Activated T-cell treated with anti-CD3 and anti-CD28 coated beads for 48 hours (primary cell): ENCODE measurements around the gene GLS.
"Not testable (repeated sequence)": the region's sequence is repeated elsewhere in the genome, so short reads cannot be mapped to it uniquely, and the experiment has no call there.

Source experiments
- DNase-seq: peaks from one replicate; pipeline ENCODE4 v3.0.0-alpha.2; 2020; ENCODE audit warnings: low read depth

The GLS gene

GRCh38 chr2:190935054-190935453 is 54.4 kb downstream of the GLS start:
- DNase-seq = no peak

GRCh38 chr2:190938771-190939335 is 58.2 kb downstream of the GLS start:
- no peak for DNase-seq

GRCh38 chr2:190940454-190940853 is 59.8 kb downstream of the GLS start:
- DNase-seq = no peak

DNA sequence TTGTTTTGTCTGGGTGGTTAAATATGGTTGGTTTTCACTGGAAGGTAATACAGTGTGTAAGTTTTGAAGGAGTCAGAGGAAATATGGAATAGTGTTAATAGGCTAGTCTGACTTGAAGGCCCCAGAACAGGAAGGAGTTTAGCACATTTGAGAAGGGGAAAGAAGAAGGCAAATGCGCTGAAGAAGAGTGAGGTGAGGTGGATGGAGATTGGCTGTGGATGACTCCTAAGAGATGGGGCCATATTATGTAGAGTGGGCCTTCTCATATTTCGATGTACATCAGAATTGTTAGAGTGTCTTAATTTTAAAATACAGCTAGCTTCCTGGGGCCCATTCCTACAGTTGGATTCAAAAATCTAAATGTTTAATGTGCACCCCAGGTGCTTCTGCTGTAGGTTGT is 61.0 kb downstream of the GLS start:
- DNase-seq = no peak

GRCh38 chr2:190942697-190943096 is 62.1 kb downstream of the GLS start:
- DNase-seq = no peak

GRCh38 chr2:190943706-190944105 is 63.1 kb downstream of the GLS start:
- DNase-seq = no peak

DNA sequence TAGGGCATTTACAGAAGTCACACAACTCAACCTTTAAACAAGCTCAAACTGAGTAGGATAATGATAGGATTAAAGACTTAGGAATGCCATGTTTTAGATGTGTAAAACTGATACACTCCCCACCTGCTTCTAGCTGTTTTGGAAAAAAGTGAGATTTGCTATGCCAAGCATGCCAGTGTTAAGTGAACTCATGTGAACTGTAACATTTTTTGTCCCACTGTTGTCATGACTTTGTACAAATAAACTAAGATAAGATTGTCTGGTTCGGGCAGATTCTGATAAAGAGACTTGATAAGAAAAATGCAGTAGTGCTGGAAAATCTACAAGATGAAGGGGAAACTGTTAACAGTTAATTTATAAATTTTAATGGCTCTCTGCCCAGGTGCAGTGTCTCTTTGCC is 66.5 kb downstream of the GLS start:
- DNase-seq = no peak

DNA sequence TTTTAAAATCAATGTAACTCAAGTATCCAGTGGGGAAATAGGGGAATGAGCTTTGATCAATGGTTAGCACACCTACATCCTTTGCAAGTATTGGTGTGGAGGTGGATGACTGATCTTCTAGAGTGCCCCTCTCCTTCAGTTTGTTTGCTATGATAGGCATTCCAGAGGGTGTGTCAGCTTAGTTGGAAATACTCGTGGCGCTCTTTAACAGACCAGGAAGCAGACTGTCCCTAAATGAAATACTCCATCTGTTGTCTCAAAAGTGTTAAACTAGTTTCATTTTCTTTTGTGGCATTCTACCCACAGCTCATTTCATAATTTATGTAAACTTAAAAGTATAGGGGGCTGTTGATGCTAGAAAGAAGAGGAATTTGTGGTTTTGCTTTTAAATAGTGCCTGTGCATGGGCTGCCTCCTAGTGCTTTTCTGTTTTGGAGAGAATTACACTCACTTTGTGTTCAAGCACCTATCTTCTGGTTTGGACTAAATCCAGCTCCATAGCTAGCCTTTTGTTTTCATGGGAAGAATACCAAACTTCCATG is 67.2 kb downstream of the GLS start:
- no peak for DNase-seq

DNA sequence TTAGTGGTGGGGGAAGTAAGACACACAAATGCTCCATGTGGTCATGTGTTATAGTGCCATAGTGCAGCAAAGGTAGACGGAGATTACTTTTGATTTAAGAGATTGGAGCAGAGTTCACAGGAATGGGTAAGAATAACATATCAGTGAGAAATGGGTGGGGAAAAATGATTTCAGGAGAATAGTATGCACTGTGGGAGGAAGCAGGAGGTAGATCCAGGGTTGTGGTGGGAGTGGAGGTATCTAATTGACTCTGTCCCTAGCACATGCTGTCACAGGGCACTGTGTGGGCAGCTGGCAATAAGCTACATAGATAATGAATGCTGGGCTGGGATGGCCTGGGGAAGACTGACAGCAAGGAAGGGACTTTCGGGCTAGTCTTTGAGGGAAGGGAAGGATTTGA is 68.0 kb downstream of the GLS start:
- DNase-seq = no peak

- no peak for DNase-seq
Measured at GRCh38 chr2:190950566-190950991, 70.0 kb downstream of the GLS start.

DNA sequence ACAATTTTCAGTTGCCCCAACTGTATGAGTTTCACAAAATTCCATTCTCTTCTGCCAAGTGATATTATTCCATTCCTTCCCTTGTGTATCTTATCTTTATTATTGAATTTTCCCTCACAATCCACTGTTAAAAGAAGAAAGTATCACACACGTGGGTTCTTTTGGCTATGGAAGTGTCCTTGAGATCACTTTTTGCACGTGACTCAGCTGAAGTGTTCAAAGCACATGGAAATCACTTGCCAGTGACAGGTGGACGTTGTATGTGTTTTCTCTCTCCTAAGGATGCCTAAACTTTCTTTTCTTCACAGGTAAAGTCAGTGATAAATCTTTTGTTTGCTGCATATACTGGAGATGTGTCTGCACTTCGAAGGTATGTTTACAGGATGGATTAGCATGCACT is 72.6 kb downstream of the GLS start:
- no peak for DNase-seq

DNA sequence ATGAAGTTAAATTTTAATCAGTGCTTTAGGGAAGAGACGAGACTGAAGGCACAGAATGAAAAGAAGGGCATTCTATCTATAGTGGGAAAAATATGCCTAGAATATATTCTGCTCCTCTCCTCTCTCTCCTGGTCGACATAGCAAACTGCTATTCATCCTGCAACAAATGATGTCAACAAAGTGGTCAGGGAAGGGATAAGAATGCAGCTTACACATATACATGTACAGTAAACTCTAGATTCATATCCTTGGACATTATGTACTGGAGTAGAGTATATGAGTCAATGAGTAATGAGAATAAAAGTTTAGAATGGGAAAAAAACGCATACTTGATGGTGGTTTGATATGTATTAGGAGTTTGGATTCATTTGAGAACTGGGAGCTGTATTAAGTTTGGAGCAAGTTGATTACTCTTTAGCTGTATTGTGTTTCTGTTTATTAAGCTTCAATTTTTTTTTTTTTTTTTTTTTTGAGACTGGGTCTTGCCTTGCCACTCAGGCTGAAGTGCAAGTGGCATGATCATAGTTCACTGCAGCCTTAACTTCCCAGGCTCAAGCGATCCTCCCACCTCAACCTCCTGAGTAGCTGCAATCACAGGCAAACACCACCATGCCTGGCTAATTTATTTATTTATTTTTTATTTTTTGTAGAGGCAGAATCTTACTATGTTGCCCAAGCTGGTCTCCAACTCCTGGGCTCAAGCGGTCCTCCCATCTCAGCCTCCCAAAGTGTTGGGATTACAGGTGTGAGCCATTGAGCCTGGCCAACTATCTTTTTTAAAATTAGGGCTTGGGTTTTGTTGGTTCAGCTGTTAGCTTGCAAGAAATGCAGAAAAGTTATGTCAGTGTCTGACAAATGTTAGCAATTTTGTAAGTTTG is 79.5 kb downstream of the GLS start:
- DNase-seq = no peak

- not testable (repeated sequence) for DNase-seq
Measured at GRCh38 chr2:190961117-190961516, 80.5 kb downstream of the GLS start.

GRCh38 chr2:190961918-190962487 is 81.4 kb downstream of the GLS start:
- no peak for DNase-seq

GRCh38 chr2:190963088-190963487 is 82.5 kb downstream of the GLS start:
- no peak for DNase-seq

DNA sequence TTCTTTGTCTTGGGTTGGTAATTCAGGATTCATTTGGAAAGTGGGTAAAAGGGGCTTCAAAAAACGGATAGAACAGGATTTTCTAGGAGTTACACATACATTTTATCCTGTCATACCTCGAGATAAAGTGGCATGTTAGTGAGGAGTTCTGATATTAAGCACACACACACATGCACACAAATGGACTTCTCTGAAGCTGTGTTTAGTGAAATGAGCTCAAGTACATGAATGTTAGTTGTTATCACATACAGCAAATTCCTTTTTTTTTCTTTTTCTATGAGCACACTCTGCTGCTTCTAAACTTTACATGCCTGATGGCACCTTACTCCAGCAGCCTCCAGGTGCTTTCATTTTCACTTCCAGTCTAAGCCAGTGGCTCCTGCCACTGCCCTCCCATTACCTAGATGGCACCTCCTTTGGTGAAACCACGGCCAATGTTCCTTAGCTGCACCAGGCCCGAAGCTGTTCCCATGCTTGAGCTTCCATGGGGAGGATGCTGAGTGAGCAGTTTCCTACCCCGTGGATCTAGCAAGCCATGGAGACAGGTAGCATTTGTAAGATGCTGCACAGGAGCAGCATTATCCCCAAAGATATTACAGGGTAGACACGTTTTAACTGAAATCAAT is 83.7 kb downstream of the GLS start:
- no peak for DNase-seq

- DNase-seq = no peak
Measured at GRCh38 chr2:190965580-190966222, 85.1 kb downstream of the GLS start.

DNA sequence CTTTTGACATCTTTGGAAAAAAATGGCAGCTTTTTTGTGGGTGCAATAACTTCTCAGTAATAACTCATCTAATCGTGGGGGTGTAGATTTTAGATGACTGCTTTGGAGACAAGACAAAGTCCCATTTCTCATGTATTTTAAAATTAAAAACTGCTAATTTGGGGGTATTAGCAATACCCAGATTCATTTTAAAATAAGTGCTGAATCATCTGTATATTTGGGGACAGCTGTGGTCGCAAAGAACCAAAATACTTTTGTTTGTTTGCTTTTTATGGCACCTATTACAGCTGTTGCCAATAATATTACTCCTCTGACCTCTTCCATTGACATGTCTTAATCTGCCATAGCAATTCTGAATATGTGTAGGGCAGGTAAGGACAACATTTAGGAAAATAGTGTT is 87.9 kb downstream of the GLS start:
- DNase-seq = no peak

GRCh38 chr2:190970160-190970559 is 89.5 kb downstream of the GLS start:
- no peak for DNase-seq

- DNase-seq = no peak
Measured at GRCh38 chr2:190970873-190971506, 90.4 kb downstream of the GLS start.

DNA sequence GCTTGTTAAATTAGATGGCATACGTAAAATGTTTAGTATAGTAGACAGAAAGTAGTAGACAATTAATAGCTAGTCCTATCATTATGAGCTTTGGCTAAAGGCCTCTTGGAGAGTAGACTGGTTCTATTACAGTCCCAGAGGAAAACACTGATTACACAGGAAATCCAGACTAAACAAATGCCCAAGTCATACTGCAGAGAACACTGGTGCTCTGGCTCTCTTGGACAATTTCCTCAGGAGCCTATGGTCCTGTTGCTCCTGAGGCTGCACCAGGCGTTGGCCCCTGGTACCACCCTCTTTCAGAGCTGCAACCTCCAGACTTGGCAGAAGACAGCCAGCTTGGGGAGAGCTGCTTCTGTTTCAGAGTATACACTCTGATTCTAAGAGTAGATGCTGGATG is 91.6 kb downstream of the GLS start:
- no peak for DNase-seq

- DNase-seq = no peak
Measured at GRCh38 chr2:190972846-190973245, 92.2 kb downstream of the GLS start.
